Smooth muscle cell of the brain vasculature (primary cell): ENCODE results near the gene RBM4.
A peak's percentile ranks its signal among the peaks of the same experiment; 100 is the strongest.
"Not testable (repeated sequence)": the region's sequence is repeated elsewhere in the genome, so short reads cannot be mapped to it uniquely, and the experiment has no call there.

Experiments
- DNase-seq: peaks from one replicate; pipeline ENCODE4 v3.0.0-alpha.2; 2012; ENCODE audit warnings: low read depth, low spot score

Gene RBM4

DNA sequence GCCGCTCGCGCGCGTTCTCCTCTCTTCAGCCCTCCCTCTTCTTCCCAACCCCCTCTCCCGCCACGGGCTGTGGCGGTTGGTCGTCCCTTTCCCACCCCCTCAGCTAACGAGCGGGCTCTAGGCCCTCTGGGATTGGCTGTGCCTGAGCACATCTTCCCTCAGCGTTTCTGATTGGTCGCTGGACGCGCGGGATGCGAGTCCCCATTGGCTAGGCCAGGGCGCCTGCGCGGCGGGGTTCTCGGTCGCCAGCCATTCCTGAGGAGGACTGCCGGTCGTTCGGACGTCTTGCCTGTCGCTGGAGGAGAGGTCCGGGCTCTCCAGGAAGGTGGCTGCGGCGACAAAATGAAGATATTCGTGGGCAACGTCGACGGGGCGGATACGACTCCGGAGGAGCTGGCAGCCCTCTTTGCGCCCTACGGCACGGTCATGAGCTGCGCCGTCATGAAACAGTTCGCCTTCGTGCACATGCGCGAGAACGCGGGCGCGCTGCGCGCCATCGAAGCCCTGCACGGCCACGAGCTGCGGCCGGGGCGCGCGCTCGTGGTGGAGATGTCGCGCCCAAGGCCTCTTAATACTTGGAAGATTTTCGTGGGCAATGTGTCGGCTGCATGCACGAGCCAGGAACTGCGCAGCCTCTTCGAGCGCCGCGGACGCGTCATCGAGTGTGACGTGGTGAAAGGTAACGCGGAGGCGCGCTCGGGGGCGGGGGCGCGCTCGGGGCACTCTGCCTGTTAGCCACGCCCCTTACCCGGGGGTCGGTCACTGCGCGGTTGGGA, 21.9 kb upstream of the RBM4 start, which contains the start of gene RBM14:
Gene RBM14 (plus strand): TSS at position 252 of the 776 bp plus-strand sequence. CDS start 91 bp downstream, at position 343.
- peak; percentile 98 for DNase-seq

DNA sequence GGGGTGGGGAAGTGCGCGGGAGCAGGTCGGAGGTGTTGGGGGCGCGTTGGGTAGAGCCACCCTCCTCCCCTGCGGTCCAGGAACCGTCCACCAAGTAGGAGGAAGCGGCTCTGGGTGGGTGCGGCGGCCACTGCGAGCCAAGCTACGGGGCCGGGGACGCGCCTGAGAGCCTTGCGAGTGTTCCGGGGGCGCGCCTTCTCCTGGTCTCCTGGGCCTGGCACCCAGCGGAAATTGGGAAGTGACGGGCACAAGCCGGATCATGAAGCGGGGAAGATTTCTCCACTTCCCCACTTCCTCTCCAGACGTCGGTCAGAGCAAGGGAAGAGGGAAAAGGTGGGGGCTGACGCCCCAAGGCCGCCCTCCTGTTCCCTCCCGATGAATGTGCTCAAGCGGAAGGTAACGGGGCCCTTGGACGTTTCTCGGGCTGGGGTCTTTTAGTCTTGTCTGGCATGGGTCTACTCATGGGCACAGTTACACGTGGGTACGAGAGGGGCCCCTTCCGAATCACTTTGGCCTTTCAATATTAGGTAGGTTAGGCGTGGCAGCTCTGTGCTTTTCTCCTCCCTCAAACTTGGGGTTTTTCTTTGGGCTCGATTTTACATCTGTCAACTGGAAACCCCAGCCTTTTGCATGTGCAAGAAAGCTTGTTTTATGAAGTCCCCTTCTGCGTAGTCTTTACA, 21.2 kb upstream of the RBM4 start:
- DNase-seq: no peak

- no peak for DNase-seq
These were observed 19.4 kb upstream of the RBM4 start for GRCh38 chr11:66619080-66619554.

GRCh38 chr11:66624450-66624849, 14.1 kb upstream of the RBM4 start:
- no peak for DNase-seq

DNA sequence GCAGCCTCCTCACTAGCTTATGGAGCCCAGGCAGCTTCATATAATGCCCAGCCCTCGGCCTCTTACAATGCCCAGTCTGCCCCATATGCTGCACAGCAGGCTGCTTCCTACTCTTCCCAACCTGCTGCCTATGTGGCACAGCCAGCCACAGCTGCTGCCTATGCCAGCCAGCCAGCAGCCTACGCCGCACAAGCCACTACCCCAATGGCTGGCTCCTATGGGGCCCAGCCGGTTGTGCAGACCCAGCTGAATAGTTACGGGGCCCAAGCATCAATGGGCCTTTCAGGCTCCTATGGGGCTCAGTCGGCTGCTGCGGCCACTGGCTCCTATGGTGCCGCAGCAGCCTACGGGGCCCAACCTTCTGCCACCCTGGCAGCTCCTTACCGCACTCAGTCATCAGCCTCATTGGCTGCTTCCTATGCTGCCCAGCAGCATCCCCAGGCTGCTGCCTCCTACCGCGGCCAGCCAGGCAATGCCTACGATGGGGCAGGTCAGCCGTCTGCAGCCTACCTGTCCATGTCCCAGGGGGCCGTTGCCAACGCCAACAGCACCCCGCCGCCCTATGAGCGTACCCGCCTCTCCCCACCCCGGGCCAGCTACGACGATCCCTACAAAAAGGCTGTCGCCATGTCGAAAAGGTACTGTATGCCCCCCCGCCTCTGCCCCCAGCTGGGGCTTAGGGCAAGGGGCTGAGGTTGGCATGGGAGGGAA, 13.3 kb upstream of the RBM4 start:
- no peak for DNase-seq

DNA sequence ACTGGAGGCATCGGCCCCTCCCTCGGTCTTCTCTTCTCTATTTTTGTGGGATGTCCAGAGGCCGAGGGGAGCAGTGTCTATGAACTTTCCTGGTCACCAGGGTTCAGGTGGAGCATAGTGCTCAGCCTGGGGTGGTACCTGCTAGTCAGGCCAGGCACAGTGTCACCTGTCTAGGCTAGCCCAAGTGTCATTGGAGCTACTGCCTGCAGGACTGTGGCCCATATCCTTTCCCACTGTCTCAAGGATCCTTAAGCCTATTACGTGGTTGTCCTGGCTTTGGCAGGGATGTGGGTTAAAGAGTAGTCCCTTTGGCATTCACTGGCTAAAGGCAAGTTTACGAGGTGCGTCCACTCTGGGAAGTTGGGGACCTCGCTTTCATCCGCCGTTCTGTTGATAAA, 12.8 kb upstream of the RBM4 start:
- DNase-seq: no peak

DNA sequence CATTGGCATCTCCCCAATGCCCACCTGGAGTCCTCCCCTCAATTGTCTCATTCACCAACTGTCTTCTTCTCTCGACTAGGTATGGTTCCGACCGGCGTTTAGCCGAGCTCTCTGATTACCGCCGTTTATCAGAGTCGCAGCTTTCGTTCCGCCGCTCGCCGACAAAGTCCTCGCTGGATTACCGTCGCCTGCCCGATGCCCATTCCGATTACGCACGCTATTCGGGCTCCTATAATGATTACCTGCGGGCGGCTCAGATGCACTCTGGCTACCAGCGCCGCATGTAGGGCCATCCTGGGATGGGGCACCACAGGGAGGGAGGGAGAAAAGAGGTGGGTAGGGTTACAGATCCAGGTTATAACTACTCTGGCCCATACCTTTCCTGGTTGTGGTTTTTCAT, 12.1 kb upstream of the RBM4 start:
- no peak for DNase-seq

DNA sequence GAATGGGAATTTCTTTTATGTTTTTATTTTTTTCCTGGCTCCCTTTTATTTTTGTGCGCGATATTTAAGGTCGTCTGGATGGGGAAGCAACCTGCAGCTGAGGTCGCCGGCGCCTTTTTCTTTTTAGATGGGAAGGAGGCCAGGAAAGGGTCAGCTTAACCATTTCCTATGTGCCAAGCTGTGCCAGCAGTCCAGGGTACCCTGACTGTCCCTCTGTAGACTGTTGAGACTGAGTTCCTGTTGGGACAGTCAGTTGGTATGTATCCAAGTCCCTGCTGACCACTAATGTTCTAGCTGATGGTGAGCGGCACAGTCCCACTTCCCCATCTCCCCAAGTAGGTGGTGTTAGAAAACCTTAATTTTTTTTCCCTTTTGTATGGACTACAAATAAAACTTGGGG, 11.6 kb upstream of the RBM4 start:
- no peak for DNase-seq

DNA sequence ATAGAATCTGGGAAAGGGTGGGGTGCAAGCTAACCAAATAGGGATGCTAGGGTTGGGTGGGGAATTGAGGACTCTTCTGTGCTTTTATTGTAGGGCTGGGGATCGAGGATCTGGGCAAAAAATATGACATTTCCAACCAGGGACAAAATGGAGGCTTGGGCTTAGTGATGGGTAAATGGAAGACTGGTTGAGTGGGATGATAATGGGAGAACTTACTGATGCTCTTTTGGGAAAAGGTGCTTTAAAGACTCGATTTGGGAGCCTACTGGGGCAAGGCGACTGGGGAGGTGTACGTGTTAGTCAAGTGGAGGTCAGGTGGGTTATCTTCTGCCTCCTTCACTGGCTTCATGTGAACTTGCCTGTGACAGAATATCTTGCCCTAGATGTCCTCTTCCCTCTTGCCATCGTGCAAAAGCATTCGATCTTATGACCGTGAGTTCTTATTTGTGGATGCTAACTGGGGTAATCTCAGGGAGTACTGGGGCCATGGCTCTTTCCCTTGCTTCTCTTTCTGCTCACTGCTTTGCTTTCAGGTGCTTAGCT, 10.4 kb upstream of the RBM4 start:
- DNase-seq: no peak

DNA sequence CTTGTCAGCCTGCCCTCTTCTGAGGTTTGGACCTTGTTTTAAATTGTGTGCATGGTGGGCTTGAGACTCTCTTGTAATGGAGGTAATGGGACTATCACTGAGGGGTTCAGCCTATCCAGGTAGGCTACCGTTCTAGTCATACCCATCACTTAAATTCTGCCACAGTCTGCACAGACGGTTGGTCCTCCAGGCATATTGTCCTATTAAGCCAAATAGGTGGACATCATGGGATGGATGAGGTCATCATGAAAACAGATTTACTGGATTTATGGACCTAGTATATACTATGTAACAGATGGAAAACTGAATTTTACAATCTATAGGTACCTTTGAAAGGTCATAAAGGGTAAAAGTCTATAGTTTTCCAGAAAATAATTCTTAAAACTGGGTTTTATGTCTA, 9.1 kb upstream of the RBM4 start:
- DNase-seq: no peak

DNA sequence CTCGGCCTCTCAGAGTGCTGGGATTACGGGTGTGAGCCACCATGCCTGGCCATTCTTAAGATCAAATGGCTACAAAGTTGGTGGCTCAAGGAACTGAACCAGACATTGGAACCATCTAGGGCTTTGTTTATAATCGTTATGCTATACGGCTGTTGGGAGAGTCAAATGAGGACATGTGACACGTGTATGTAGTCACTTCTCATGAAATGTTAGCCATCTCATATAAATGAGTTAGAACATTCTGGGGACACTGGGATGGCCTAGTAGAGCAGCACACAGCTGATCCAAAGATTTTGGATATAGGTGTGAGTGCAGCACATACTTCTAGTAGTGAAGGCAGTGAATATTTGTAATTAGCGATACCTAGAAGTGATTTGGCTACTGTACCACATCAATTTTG, 6.6 kb upstream of the RBM4 start:
- no peak for DNase-seq

GRCh38 chr11:66632952-66633351, 5.6 kb upstream of the RBM4 start:
- DNase-seq: no peak

- DNase-seq: no peak
These were observed 2.1 kb upstream of the RBM4 start for GRCh38 chr11:66636411-66636810.

DNA sequence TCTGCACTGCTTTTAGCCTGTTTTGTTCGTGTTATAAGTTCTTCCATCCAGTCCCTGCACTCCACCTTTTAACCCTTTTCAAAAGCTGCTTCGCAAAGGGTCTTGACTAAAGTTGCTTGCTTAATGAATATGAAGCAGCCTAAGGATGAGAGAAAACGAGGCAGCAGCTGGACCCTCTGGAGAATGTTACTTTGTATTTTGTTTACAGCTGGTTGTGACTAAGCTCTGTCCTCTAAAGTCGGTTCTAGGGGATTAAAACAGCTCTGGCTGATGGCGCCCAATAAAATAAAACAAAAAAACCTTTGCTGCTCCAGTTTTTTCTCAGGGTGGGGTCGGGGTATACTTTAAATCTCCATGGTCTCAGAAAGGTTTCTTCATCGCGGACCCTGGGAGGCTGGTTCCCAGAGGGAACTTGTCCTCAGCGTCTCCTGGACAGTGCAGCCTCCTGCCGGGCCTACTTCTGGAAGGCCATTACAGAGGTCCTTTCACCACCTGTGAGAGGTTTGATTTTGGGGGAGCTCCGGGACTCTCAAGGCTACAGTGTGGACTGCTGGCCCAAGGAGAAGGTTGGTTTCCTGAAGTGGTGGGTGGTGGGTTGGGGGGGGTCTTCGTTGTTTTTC, 836 bp upstream of the RBM4 start:
- no peak for DNase-seq

GRCh38 chr11:66639066-66639813, 737 bp downstream of the RBM4 start:
- peak; percentile 7 for DNase-seq

- not testable (repeated sequence) for DNase-seq
These were observed 1.4 kb downstream of the RBM4 start for GRCh38 chr11:66639814-66640340.

DNA sequence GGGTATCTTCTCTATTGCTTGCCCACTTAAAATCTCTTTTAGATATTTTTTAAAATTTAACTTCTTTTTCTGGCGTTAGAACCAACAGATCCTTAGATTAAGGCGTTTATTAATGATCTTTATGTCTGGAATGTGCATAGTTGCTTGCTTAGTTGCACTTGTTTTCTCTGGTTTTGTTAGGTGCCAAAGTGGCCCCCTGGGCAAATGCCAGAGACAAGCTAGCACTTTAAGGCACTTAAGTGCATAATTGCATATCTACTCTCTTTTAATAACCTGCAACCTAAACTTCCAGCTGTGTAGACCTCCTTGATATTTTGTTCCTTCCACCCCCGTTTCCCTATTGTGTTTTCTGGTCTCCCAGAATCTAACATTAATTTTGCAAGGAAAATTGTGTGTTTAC, 3.3 kb downstream of the RBM4 start:
- no peak for DNase-seq

GRCh38 chr11:66643745-66644437, 5.4 kb downstream of the RBM4 start:
- DNase-seq: no peak

DNA sequence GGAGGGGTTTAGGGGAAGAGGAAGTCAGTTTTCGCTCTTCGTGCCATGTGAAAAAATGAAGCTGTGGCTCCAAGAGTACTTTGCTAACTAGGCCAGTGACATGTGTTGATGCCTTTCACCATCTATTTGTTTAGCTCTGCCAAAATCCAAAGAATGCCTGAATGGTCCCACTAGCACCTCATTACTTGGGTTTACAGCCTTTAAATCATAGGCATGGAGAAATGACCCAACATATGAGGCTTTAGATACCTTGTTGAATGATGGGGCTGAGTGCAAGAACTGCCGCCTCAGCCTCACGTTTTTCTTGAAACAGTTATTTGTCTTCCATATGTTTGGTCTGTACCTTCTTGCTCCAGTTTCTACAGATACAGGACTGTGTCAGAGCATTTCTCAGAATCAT, 8.3 kb downstream of the RBM4 start:
- no peak for DNase-seq

DNA sequence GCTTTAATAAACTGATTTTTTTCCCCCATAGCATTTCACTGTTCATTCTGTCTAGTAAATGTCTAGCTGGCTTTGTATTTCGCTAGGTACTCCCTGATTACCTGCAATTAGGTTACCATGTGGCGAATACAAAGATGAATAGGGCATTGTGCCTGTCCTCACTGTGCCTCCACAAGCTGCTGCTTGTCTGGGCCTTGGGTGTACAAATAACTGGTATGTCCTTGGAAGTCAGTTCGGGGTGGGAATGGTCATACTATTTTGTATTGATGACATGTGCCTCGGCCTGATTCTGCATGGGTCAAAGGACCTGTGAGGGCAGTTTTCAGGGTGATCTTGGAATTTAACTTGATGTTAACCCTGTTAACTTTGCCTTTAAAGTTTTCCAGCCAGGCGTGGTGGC, 11.4 kb downstream of the RBM4 start:
- no peak for DNase-seq
